ENCODE results near the gene NEU1.
A peak's percentile ranks its signal among the peaks of the same experiment; 100 is the strongest.

NEU1 gene

DNA sequence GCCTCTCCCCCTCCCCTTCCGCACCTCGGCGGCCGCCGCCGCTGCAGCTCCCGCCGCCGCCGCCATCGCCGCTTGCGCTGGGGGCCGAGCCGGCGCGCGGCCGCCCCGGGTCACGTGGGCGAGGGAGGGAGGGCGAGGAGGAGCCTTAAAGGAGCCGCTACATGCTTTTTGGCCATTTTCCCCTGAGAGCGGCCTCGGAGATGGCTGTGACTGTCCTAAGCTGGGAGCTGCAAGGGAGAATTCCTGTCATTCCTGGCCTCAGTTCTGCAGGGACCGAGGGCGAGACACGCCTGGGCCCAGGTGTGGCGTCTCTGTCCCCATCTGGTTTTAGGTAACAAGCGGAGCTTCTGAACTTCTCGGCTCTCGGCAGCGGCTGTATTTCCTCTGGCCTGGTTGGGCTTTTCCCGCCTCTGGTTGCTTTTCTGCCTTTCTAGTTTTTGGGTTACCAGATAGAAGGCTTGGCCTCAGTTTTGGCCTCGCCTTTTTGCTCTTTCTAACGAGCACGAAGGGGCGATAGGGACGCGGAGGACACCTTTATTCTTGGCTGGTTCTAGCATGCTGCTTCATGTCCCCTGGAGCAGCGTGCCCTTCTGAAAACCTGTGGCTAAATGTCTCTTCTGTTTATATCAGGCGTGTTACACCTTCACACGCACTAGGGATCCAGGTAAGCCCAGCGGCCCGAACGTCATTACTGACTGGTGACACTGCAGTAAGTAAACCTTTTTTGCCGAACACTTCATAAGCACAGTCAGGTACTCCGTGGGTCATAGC is 35.2 kb upstream of the NEU1 start, which contains the start of gene EHMT2:
Gene EHMT2, minus strand, starts transcription at position 87 of the 771 bp plus-strand sequence. Its CDS starts 21 bp downstream, at position 66.
- peak within 1 kb of the TSS; percentile 84 to 86 for H3K4me3 ChIP-seq (ENCODE audit: low read length in 2 of 2)
- peak within 1 kb of the TSS; percentile 89 for H3K4me2 ChIP-seq (ENCODE audit: insufficient read depth, low read length, poor library complexity, severe bottlenecking)
- H3K27ac ChIP-seq (replicated peaks; ENCODE audit: low read length), result peak within 1 kb of the TSS; percentile 62
- no CpG with 5 or more reads among the region's 49 CpGs for WGBS, 2 donors (ENCODE audit: extremely low coverage in 2 of 2, insufficient read length in 2 of 2, insufficient replicate concordance in 1 of 2)
- peak within 1 kb of the TSS; percentile 87 for H2BK5ac ChIP-seq (ENCODE audit: low read length)
- H3K18ac ChIP-seq (ENCODE audit: low read length), result peak within 1 kb of the TSS; percentile 99
- peaks cover 21% of the 10 kb centered on the region for H3K79me1 ChIP-seq (ENCODE audit: low read depth, low read length)
- H3K4ac ChIP-seq (ENCODE audit: low read length), result no peak within 1 kb of the TSS
- no peaks in the 10 kb centered on the region for H3K9me3 ChIP-seq (replicated peaks in 1 of 2; ENCODE audit: control insufficient read depth in 2 of 2, insufficient read depth in 1 of 2, low read depth in 1 of 2, low read length in 2 of 2)
- no peak within 1 kb of the TSS for H2BK12ac ChIP-seq (ENCODE audit: low read length)
- peaks cover 29 to 61% of the 10 kb centered on the region in 2 donors for H3K36me3 ChIP-seq (replicated peaks in 1 of 2; ENCODE audit: control insufficient read depth in 2 of 2, insufficient read depth in 2 of 2, low read length in 2 of 2)
- peak; percentile 85 for DNase-seq (ENCODE audit: low spot score)
- peak within 1 kb of the TSS; percentile 71 for H3K14ac ChIP-seq (ENCODE audit: low read length)
- H2AFZ ChIP-seq (ENCODE audit: low read length), result peak within 1 kb of the TSS; percentile 88
- peaks cover 18 to 25% of the 10 kb centered on the region in 2 donors for H3K4me1 ChIP-seq (ENCODE audit: control insufficient read depth in 2 of 2, insufficient read depth in 1 of 2, low read depth in 1 of 2, low read length in 2 of 2)
- H2BK15ac ChIP-seq (ENCODE audit: low read length), result no peak within 1 kb of the TSS
- peak within 1 kb of the TSS; percentile 50 for H3K23ac ChIP-seq (ENCODE audit: low read depth, low read length, poor library complexity)
- H3K9ac ChIP-seq (ENCODE audit: low read depth, low read length, poor library complexity), result peak within 1 kb of the TSS; percentile 98
- H4K91ac ChIP-seq (ENCODE audit: low read depth, low read length, poor library complexity), result no peak within 1 kb of the TSS
- peak within 1 kb of the TSS; percentile 81 for H2AK5ac ChIP-seq (ENCODE audit: low read depth, low read length)
- peak within 1 kb of the TSS; percentile 3 for H4K8ac ChIP-seq (ENCODE audit: low read depth, low read length)
- H3K27me3 ChIP-seq (ENCODE audit: control insufficient read depth in 3 of 3, insufficient read depth in 3 of 3, low read depth in 1 of 3, low read length in 3 of 3), result no peaks in the 10 kb centered on the region
- no peak within 1 kb of the TSS for H2BK120ac ChIP-seq (ENCODE audit: low read depth, low read length)

DNA sequence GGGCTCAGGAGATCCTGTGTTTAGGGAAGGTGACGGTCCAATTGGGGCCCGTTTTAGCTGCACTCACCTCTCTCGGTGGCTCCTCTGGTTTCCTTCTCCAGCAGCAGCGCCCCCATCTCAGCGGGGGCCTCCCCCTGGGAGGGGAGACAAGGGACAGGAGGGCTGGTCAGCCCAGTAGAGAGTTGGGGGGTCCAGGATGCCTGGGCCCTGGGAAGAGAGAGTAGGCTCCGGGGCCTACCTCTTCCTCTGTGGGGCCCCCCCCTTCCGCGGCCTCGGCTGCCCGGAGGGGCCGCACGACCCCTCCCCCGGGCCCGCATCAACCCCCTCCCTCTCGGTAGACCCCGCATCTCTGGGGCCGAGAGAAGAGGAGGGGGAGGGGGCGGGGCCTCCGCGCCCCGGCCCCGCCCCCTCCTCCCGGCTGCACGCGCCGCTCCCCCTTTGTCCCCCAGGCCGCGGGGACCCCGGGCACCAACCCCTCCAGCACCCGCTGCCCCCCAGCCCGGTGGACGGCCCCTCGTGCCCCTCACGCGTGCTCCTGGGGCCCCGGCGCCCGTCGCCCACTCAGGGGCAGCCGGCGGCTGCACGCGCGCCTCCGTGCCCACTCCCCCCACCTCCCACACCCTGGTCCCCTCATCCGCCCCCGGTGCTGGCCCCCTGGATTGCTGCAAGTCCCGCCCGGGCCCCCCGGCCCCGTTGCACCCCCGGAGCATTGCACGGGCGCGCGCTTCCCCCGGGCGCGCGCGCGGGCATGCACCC is 34.4 kb upstream of the NEU1 start:
- WGBS, 2 donors (ENCODE audit: extremely low coverage in 2 of 2, insufficient read length in 2 of 2, insufficient replicate concordance in 1 of 2), result no CpG with 5 or more reads among the region's 62 CpGs

GRCh38 chr6:31896493-31896855 is 33.9 kb upstream of the NEU1 start:
- no peak overlapping the region for H4K8ac ChIP-seq (ENCODE audit: low read depth, low read length)
- H3K9me3 ChIP-seq (replicated peaks in 1 of 2; ENCODE audit: control insufficient read depth in 2 of 2, insufficient read depth in 1 of 2, low read depth in 1 of 2, low read length in 2 of 2), result no peaks in the 10 kb centered on the region
- H3K27ac ChIP-seq (replicated peaks; ENCODE audit: low read length), result peak overlapping the region; percentile 46
- H2AFZ ChIP-seq (ENCODE audit: low read length), result no peak overlapping the region
- H2AK5ac ChIP-seq (ENCODE audit: low read depth, low read length), result no peak overlapping the region
- H3K4me2 ChIP-seq (ENCODE audit: insufficient read depth, low read length, poor library complexity, severe bottlenecking), result peak overlapping the region; percentile 83
- no peak overlapping the region for H3K4ac ChIP-seq (ENCODE audit: low read length)
- H2BK120ac ChIP-seq (ENCODE audit: low read depth, low read length), result no peak overlapping the region
- peak overlapping the region; percentile 91 for H3K9ac ChIP-seq (ENCODE audit: low read depth, low read length, poor library complexity)
- DNase-seq (ENCODE audit: low spot score), result no peak
- H3K4me1 ChIP-seq (ENCODE audit: control insufficient read depth in 2 of 2, insufficient read depth in 1 of 2, low read depth in 1 of 2, low read length in 2 of 2), result peaks cover 16 to 21% of the 10 kb centered on the region in 2 donors
- no peak overlapping the region for H3K14ac ChIP-seq (ENCODE audit: low read length)
- H3K27me3 ChIP-seq (ENCODE audit: control insufficient read depth in 3 of 3, insufficient read depth in 3 of 3, low read depth in 1 of 3, low read length in 3 of 3), result no peaks in the 10 kb centered on the region
- H2BK12ac ChIP-seq (ENCODE audit: low read length), result no peak overlapping the region
- no peak overlapping the region for H3K18ac ChIP-seq (ENCODE audit: low read length)
- peak overlapping the region; percentile 26 for H2BK5ac ChIP-seq (ENCODE audit: low read length)
- no peak overlapping the region for H3K23ac ChIP-seq (ENCODE audit: low read depth, low read length, poor library complexity)
- peaks cover 23% of the 10 kb centered on the region for H3K79me1 ChIP-seq (ENCODE audit: low read depth, low read length)
- no CpG with 5 or more reads among the region's 4 CpGs for WGBS, 2 donors (ENCODE audit: extremely low coverage in 2 of 2, insufficient read length in 2 of 2, insufficient replicate concordance in 1 of 2)
- H4K91ac ChIP-seq (ENCODE audit: low read depth, low read length, poor library complexity), result no peak overlapping the region
- peak overlapping the region; percentile 83 to 84 for H3K4me3 ChIP-seq (ENCODE audit: low read length in 2 of 2)
- no peak overlapping the region for H2BK15ac ChIP-seq (ENCODE audit: low read length)
- H3K36me3 ChIP-seq (replicated peaks in 1 of 2; ENCODE audit: control insufficient read depth in 2 of 2, insufficient read depth in 2 of 2, low read length in 2 of 2), result peaks cover 38 to 74% of the 10 kb centered on the region in 2 donors

More for the DNA sequence above, 34.4 kb upstream of the NEU1 start:
- H3K23ac ChIP-seq (ENCODE audit: low read depth, low read length, poor library complexity), result peak overlapping the region; percentile 22
- H2AK5ac ChIP-seq (ENCODE audit: low read depth, low read length), result peak overlapping the region; percentile 81
- H3K4ac ChIP-seq (ENCODE audit: low read length), result no peak overlapping the region
- peaks cover 37 to 69% of the 10 kb centered on the region in 2 donors for H3K36me3 ChIP-seq (replicated peaks in 1 of 2; ENCODE audit: control insufficient read depth in 2 of 2, insufficient read depth in 2 of 2, low read length in 2 of 2)
- peak overlapping the region; percentile 99 for H3K18ac ChIP-seq (ENCODE audit: low read length)
- peak overlapping the region; percentile 83 for H3K4me2 ChIP-seq (ENCODE audit: insufficient read depth, low read length, poor library complexity, severe bottlenecking)
- H3K27me3 ChIP-seq (ENCODE audit: control insufficient read depth in 3 of 3, insufficient read depth in 3 of 3, low read depth in 1 of 3, low read length in 3 of 3), result no peaks in the 10 kb centered on the region
- H3K79me1 ChIP-seq (ENCODE audit: low read depth, low read length), result peaks cover 23% of the 10 kb centered on the region
- peak overlapping the region; percentile 62 for H3K27ac ChIP-seq (replicated peaks; ENCODE audit: low read length)
- H3K4me3 ChIP-seq (ENCODE audit: low read length in 2 of 2), result peak overlapping the region; percentile 84 to 86
- H3K4me1 ChIP-seq (ENCODE audit: control insufficient read depth in 2 of 2, insufficient read depth in 1 of 2, low read depth in 1 of 2, low read length in 2 of 2), result peaks cover 16 to 21% of the 10 kb centered on the region in 2 donors
- H4K8ac ChIP-seq (ENCODE audit: low read depth, low read length), result peak overlapping the region; percentile 3
- peak; percentile 41 for DNase-seq (ENCODE audit: low spot score)
- no peak overlapping the region for H2BK120ac ChIP-seq (ENCODE audit: low read depth, low read length)
- H2BK15ac ChIP-seq (ENCODE audit: low read length), result no peak overlapping the region
- H3K9ac ChIP-seq (ENCODE audit: low read depth, low read length, poor library complexity), result peak overlapping the region; percentile 98
- peak overlapping the region; percentile 87 for H2BK5ac ChIP-seq (ENCODE audit: low read length)
- H2AFZ ChIP-seq (ENCODE audit: low read length), result peak overlapping the region; percentile 88
- H3K14ac ChIP-seq (ENCODE audit: low read length), result peak overlapping the region; percentile 71
- no peak overlapping the region for H4K91ac ChIP-seq (ENCODE audit: low read depth, low read length, poor library complexity)
- no peak overlapping the region for H2BK12ac ChIP-seq (ENCODE audit: low read length)
- H3K9me3 ChIP-seq (replicated peaks in 1 of 2; ENCODE audit: control insufficient read depth in 2 of 2, insufficient read depth in 1 of 2, low read depth in 1 of 2, low read length in 2 of 2), result no peaks in the 10 kb centered on the region

DNA sequence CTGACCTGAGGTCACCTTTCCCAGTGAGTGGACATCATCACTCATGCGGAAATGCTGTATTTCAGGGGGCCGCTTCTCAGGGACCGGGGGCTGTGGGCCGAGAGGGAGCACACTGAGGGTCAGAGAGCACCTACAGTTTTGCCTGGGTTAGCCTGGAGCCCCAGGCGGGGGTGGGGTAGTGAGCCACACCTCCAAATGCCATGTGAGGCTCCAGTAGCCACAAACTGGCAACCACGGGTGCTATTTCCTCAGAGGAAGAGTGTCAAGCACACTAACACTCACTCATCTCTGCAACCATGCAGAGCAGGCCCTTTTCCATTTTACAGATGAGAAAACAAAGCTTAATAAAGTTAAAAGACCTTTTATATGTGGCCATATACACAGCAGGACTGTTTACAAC is 30.2 kb upstream of the NEU1 start:
- Histone ChIP-seq H3K36me3 (replicated peaks in 1 of 2; ENCODE audit: control insufficient read depth in 2 of 2, insufficient read depth in 2 of 2, low read length in 2 of 2) (peaks cover 55 to 84% of the 10 kb centered on the region in 2 donors), H3K4me1 (ENCODE audit: control insufficient read depth in 2 of 2, insufficient read depth in 1 of 2, low read depth in 1 of 2, low read length in 2 of 2) (peaks cover 4% of the 10 kb centered on the region in 2 donors), H3K9ac (ENCODE audit: low read depth, low read length, poor library complexity) (no peak overlapping the region), H3K4me2 (ENCODE audit: insufficient read depth, low read length, poor library complexity, severe bottlenecking) (no peak overlapping the region), H2BK5ac (ENCODE audit: low read length) (no peak overlapping the region), H3K14ac (ENCODE audit: low read length) (no peak overlapping the region), H3K4me3 (ENCODE audit: low read length in 2 of 2) (no peak overlapping the region), H4K8ac (ENCODE audit: low read depth, low read length) (no peak overlapping the region), H2AFZ (ENCODE audit: low read length) (no peak overlapping the region), H3K9me3 (replicated peaks in 1 of 2; ENCODE audit: control insufficient read depth in 2 of 2, insufficient read depth in 1 of 2, low read depth in 1 of 2, low read length in 2 of 2) (no peaks in the 10 kb centered on the region), H2BK120ac (ENCODE audit: low read depth, low read length) (no peak overlapping the region), H4K91ac (ENCODE audit: low read depth, low read length, poor library complexity) (no peak overlapping the region), H3K18ac (ENCODE audit: low read length) (no peak overlapping the region), H3K27ac (replicated peaks; ENCODE audit: low read length) (no peak overlapping the region), H3K79me1 (ENCODE audit: low read depth, low read length) (peaks cover 19% of the 10 kb centered on the region), H2BK12ac (ENCODE audit: low read length) (no peak overlapping the region), H3K4ac (ENCODE audit: low read length) (no peak overlapping the region), H3K27me3 (ENCODE audit: control insufficient read depth in 3 of 3, insufficient read depth in 3 of 3, low read depth in 1 of 3, low read length in 3 of 3) (no peaks in the 10 kb centered on the region), H2BK15ac (ENCODE audit: low read length) (no peak overlapping the region), H3K23ac (ENCODE audit: low read depth, low read length, poor library complexity) (no peak overlapping the region), H2AK5ac (ENCODE audit: low read depth, low read length) (no peak overlapping the region)
- no CpG with 5 or more reads among the region's 6 CpGs for WGBS, 2 donors (ENCODE audit: extremely low coverage in 2 of 2, insufficient read length in 2 of 2, insufficient replicate concordance in 1 of 2)
- DNase-seq (ENCODE audit: low spot score), result no peak
